T47D (cell line): ENCODE measurements around the gene CNGB1.
"Not testable (repeated sequence)": the region's sequence is repeated elsewhere in the genome, so short reads cannot be mapped to it uniquely, and the experiment has no call there.

Experiments
- DNase-seq, 2 experiments: peaks; one replicate each; pipeline versions ENCODE4 v3.0.0 to v3.0.0-alpha.2; 2011 to 2012; ENCODE audit warnings: low read depth in 1 of 2, low spot score in 1 of 2
- JUND ChIP-seq: IDR thresholded peaks from 2 replicates; pipeline ENCODE4 v1.6.1; 2012; ENCODE audit warnings: low read depth
- in situ Hi-C: cut with HindIII; loops from 2 replicates; pipeline ENCODE4 v1.10.0; 2016; ENCODE audit warnings: low sequenced_read_pairs, low pct_unique_long_range_greater_than_20kb

The CNGB1 gene

DNA sequence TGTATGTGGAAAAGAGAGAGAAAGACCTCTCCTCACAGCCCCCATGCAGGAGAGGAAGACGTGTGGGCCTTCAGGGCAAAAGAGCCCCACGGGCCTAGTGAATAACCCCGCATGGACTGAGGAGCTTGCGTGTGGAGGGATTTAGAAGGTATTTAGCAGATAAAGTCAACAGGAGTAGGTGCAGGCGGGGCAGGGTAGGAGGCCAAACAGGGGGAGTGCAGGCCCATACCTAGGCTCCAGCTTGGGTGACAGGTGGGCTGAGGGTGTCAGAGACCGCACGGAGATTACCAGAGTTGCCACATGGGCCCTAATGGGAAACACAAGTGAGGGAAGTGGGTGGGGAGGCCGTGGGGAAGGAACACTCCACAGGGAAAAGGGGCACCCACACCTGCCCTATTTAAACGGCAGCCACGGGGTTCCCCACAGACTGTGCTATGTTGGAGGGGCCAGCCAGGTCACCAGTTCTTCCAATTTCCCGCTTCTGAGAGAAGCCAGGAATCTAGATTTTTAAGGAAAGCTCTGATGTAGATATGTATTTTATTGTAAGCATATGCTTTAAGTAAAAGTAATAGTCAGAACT lies 8.2 kb upstream of the CNGB1 start:
- DNase-seq, result no peak
- TF ChIP-seq JUND, result no peak
- in situ Hi-C loops, result no loop called here

DNA sequence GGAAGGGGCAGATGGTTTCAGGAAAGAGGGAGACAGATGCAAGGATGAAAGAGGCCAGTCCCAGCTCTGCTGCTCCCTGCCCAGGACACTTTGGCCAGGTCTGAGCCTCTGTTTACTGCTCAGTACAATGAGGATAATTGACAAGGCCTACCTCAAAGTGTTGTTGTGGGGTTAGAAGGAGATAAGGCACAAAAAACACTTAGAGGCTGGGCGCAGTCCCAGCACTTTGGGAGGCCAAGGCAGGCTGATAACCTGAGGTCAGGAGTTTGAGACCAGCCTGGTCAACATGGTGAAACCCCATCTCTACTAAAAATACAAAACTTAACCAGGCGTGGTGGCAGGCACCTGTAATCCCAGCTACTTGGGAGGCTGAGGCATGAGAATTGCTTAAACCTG lies 7.1 kb upstream of the CNGB1 start:
- DNase-seq, in situ Hi-C loops: not testable (repeated sequence)

DNA sequence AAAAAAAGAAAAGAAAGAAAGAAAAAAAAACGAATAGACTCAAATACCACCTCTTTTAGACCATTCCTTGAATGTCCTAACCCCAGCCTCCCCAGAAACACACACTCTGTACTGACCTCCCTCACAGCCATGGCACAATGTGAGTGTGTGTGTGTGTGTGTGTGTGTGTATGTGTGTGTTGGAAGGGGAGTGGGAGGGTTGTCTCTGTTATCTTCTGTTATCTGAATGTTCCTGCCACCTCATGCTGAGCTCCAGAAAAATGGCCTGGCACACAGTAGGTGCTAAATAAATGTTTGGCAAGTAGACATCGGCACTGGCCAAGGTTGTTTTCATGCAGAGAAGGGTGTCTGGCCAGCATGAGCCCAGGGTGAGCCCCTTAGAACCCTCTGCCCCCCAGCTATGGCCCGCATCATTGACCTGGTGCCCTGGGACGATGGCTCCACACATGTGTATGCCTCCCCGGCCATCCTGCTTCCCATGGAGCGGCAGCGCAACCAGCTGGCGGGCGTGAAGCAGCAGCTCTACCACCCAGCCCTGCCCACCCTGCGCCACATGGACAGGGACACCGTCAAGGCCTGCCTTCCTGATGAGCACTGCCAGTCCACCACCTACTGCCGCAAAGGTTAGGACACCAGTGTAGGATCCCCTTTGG lies 6.6 kb upstream of the CNGB1 start:
- no peak for TF ChIP-seq JUND
- in situ Hi-C loops, result no loop called here
- DNase-seq, result no peak

DNA sequence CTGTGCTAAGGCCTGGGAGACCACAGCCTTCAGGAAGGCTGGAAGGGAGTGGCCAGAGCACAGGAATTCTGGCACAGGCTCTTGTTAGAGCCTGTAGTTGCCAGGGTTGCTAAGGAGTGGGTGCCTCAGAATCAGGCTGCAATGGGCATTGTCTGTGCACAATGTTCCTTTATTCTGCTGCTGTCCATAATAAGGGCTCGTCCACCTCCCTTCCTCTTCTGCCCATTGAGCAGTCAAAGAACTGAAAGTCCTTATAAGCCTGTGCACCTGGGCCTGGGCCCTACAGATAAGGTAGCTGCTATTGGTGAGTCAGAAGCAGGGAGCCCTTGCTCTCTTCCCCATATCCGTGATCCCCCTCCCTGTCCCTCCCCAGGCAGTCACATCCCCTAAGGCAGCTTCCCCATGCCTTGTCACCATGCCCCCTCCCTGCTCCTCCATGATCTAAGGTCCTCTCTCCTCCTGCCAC lies 5.4 kb upstream of the CNGB1 start:
- DNase-seq, result no peak
- in situ Hi-C loops, result no loop called here
- no peak for TF ChIP-seq JUND

GRCh38 chr16:57972306-57972705 lies 1.4 kb upstream of the CNGB1 start:
- DNase-seq, result no peak
- in situ Hi-C loops, result no loop called here
- TF ChIP-seq JUND, result no peak

- no peak for TF ChIP-seq JUND
- no peak for DNase-seq
- in situ Hi-C loops, result no loop called here
These were observed 920 bp upstream of the CNGB1 start for GRCh38 chr16:57971848-57972247.

GRCh38 chr16:57970319-57970718 lies 609 bp downstream of the CNGB1 start:
- TF ChIP-seq JUND, result no peak
- in situ Hi-C loops, result no loop called here
- DNase-seq, result no peak

- in situ Hi-C loops, result no loop called here
- DNase-seq, result no peak
- TF ChIP-seq JUND, result no peak
These were observed 1.3 kb downstream of the CNGB1 start for GRCh38 chr16:57969451-57970123.

GRCh38 chr16:57967916-57968315 lies 3.0 kb downstream of the CNGB1 start:
- in situ Hi-C loops, result no loop called here
- no peak for DNase-seq
- no peak for TF ChIP-seq JUND

DNA sequence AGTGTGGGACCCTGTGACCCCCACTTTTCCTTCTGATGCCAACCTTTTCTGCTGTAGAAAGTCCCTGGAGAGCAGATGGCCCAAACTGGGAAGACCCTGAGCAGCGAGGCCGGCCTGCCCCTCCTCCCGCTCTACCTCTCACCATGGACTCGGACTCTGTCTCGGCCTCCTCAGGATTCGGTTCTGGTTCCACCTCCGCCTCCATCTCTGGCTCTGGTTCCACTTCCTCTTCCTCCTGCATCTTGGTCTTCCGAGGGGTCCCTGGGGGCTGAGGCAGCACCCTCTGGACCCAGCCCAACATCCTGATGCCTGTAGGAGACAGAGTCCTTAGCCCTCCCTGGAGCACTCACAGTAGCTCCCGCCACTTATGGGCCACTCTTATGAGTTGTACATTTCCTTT lies 3.9 kb downstream of the CNGB1 start:
- in situ Hi-C loops, result no loop called here
- no peak for DNase-seq
- TF ChIP-seq JUND, result no peak

GRCh38 chr16:57966204-57966771 lies 4.6 kb downstream of the CNGB1 start:
- DNase-seq, result no peak
- TF ChIP-seq JUND, result no peak
- in situ Hi-C loops, result no loop called here

DNA sequence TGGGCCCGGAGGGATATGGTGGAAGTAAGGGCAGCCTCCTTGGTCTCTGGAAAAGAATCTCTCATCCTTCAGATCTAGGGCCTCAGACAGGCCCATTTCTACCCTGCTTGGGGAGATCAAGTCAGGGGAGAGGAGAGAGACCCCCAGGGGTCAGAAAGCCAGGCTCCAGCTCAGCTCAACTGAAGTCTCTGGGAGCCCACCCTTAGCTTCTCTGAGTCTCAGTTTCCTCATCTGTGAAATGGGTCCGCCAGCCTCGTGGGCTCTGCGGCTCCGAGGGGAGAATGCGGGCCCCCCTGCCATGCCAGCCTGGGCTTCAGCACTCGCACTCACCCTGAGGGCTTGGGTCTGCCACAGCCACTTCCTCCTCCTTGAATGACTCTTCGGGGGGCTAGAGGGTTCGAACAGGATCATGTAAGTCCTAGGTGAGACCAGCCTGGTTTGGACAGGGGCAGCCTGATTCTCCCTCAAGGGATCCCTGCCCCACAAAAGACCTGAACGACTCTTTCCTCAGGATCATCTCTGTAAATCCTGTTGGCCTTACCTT lies 6.7 kb downstream of the CNGB1 start:
- no peak for DNase-seq
- in situ Hi-C loops, result no loop called here
- TF ChIP-seq JUND, result no peak

DNA sequence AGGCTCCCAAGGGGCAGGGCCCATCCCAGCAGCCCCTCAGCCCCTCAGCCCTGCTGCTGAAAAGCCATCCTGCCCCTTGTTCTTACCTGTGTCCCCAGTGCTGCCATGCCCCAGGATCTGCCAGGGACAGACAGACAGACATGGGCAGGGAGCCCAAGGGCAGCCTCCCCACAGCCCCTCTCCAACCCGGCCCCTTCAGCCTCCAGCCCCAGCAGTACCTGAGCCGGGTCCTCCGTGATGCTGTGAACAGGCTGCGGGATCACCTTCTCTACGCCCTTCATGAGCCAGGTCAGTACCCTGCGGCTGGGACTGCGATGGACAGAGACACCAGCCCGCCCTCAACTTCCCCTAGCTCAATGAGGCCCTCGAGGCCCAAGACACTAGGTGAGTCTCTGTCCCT lies 8.2 kb downstream of the CNGB1 start:
- DNase-seq, result no peak
- TF ChIP-seq JUND, result no peak
- in situ Hi-C loops, result no loop called here
